Left renal pelvis (tissue), 4 donors: ENCODE results near the gene RADIL. TPM values are rescaled to one million over a fixed set of nuclear protein-coding genes. Genes with fewer than 3 reads are reported as not detected.
"Not testable (repeated sequence)": the region's sequence is repeated elsewhere in the genome, so short reads cannot be mapped to it uniquely, and the experiment has no call there.

ENCODE experiments used
- DNase-seq, 4 donors: peaks; one replicate each; pipeline ENCODE4 v3.0.0-alpha.2; 2013; ENCODE audit warnings: low read depth in 4 of 4, low spot score in 3 of 4
- polyA plus RNA-seq, 4 donors: library from polyadenylated mRNA; unstranded; fragments of 120-200 nt; gene quantifications; one replicate each; pipeline ENCODE4 v1.2.1, GENCODE V29; 2013; ENCODE audit not compliant: insufficient read length in 4 of 4

Gene RADIL
- polyA plus RNA-seq, 4 donors = 1.4 to 4.0 (median 2.9) TPM

DNA sequence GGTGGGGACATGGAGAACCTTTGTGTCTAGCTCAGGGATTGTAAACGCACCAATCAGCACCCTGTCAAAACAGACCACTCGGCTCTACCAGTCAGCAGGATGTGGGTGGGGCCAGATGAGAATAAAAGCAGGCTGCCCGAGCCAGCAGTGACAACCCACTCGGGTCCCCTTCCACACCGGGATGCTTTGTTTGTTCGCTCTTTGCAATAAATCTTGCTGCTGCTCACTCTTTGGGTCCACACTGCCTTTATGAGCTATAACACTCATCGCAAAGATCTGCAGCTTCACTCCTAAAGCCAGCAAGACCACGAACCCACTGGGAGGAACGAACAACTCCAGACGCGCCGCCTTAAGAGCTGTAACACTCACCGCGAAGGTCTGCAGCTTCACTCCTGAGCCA lies 89.3 kb downstream of the RADIL start:
- DNase-seq = not testable (repeated sequence)

GRCh38 chr7:4793385-4793993 lies 90.0 kb downstream of the RADIL start:
- DNase-seq = not testable (repeated sequence)

DNA sequence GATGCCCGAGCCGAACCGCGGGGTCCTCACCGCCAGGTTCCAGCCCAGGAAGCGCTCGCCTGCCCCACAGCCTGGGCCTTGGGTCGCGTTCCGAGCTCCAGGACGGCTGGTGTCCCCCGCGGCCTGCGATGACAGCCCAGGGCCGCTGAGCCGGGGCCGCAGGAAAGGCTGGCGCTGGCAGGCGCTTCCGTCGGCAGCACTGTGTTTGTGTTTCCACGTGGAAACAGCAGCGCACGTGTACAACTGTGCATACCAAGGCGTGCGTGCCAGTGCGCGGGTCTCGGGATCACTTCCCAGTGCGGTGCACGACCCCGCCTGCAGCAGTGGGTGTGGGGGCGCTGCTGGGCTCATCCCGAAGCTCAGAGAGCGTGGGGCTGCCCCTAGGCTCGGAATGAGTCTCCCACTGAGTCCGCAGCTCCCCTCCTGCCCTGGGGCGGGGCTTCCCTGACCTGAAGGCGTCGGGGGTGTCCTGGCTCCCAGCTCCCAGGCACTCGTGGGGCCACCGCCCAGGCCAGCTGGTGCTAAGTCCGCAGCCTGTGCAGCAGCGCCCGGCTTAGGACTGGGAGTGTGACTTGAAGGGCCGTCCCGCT lies 90.9 kb downstream of the RADIL start:
- DNase-seq = no peak

- peak in 2 of 4 donors; percentile 59 to 69 for DNase-seq
Observed at GRCh38 chr7:4791738-4792536, 91.6 kb downstream of the RADIL start.

GRCh38 chr7:4791101-4791737 lies 92.3 kb downstream of the RADIL start:
- DNase-seq = no peak

DNA sequence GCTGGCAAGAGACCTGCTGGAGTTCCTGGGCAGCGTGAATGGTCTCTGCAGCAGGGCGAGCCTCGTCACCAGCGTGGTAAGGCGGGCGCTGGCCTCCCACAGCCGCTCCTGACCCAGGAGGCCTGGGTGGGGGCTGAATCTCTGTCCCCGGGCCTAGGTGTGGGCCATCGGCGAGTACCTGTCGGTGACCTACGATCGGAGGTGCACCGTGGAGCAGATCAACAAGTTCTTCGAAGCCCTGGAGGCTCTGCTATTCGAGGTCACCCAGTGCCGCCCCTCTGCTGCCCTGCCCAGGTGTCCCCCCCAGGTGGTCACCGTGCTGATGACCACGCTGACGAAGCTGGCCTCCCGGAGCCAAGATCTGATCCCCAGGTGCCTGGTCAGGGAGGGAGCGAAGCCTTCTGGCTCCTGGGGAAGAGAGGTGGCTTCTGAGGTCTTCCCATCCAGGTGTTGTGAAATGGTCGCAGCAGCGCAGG lies 93.0 kb downstream of the RADIL start:
- DNase-seq = no peak

GRCh38 chr7:4790078-4790465 lies 93.4 kb downstream of the RADIL start:
- no peak for DNase-seq

DNA sequence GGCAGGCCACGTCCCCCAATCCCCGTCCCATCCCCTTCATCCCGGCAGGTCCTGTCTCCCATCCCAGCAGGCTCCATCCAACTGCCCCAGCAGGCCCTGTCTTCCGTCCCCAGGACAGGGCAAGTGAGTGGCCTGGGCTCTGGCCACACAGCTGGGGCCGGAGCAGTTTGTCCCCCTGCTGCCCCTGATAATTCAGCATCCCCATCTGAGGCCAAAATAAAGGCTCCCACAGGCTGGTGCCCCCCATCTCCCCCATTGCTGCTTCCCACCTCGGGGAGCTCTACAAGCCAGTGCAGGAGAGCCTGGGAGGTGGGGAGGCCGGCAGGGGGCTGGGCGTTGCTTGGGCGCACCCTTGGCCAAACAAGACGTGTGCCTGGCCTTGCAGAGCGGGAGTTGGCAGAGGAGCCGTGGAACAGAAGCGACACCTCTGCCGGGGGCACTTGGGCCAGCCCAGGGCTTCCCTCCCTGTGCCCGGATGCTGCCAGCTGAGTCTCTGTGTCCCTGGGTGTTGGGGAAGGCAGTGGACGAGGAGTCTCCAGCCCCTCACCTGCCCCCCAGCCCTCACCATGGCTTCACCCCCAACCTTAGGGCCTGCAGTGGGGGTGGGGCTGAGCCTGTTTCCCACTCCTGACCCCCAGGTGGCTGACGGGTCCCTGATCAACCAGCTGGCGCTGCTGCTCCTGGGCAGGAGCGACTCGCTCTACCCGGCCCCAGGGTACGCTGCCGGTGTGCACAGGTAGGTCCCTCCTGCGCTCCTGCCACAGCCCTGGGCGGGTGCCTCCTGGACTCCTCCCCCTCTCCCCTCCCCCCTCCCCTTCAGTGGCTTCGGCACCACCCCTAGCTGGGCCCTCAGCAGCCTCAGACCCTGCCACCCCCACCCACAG lies 94.1 kb downstream of the RADIL start:
- DNase-seq = no peak

DNA sequence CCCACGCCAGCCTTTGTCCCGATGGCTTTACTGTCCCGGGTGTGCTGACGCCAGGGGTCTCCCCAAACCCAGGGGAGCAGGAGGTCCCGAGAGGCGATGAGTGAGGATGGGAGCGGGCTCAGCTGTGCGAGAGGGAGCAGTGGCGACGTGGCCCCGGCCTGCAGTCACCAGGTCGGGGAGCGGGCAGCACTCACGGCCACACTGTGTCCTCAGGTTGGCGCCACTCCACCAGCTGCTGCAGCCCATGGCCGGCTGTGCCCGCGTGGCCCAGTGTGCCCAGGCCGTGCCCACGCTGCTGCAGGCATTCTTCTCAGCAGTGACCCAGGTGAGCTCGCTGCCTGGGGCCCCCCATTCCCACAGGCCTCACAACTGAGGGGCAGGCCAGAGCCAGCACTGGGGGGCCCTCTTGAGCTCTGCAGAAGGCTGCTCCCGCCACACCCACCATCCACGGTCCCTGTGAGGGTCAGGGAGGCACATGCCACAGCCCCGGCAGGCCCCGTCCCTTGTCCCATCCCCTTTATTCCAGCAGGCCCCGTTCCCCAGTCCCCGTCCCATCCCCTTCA lies 94.8 kb downstream of the RADIL start:
- no peak for DNase-seq

- no peak for DNase-seq
Observed at GRCh38 chr7:4787947-4788626, 95.4 kb downstream of the RADIL start.

- no peak for DNase-seq
Observed at GRCh38 chr7:4787541-4787940, 96.0 kb downstream of the RADIL start.

GRCh38 chr7:4786015-4786414 lies 97.5 kb downstream of the RADIL start:
- DNase-seq = no peak

DNA sequence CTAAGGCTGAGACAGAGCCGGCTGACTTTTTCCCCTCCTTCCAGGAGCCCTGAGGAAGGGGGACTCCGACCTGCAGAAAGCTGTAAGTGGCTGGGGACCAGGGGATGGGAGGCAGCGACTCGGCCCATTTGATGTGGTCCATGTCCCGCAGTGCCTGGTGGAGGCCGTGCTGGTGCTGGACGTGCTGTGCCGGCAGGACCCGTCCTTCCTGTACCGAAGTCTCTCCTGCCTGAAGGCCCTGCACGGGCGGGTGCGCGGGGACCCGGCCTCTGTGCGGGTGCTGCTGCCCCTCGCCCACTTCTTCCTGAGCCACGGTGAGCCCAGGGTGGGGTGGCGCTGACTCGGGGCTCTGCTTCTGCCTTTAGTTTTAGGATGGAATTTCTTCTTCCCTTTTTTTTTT lies 98.1 kb downstream of the RADIL start:
- no peak for DNase-seq

DNA sequence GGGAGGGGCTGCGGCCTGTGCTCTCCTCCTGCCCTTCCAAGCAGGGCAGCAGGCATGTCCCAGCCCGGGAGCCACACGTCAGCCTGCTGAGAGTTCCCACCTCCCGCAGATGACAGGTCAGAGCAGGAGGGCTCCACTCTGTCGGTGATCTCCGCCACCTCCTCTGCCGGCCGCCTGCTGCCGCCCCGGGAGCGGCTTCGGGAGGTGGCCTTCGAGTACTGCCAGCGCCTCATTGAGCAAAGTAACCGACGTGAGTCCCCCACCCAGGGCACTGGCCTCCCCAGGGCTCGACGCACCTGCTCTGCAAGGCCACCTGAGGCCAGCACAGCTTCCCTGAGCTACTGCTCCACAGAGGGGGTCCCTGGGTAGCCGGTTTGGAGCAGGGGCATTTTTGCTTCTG lies 98.7 kb downstream of the RADIL start:
- DNase-seq = no peak

DNA sequence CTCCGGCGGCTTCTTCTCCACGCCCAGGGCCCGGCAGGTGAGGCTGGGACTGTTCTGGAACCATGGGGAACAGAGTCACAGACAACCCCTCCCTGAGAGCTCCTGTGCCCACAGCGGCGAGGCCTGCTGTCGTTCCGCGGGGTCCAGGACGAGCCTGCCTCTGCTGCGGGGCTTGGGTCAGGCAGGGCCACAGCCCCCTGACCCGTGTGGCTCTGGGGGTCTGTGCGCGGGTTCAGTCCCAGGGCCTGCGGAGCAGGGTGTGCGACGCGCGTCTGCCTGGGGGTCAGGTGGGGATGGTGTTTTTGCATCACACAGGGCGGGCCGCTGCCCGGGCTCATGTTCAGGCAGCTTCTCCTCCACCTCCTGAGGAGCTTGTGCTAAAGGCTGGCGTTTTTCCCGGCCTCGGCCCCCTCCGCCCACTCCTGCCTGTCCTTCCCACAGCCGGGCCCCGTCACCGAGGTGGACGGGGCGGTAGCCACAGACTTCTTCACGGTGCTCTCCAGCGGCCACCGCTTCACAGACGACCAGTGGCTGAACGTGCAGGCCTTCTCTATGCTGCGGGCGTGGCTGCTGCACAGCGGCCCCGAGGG lies 99.7 kb downstream of the RADIL start:
- no peak for DNase-seq

DNA sequence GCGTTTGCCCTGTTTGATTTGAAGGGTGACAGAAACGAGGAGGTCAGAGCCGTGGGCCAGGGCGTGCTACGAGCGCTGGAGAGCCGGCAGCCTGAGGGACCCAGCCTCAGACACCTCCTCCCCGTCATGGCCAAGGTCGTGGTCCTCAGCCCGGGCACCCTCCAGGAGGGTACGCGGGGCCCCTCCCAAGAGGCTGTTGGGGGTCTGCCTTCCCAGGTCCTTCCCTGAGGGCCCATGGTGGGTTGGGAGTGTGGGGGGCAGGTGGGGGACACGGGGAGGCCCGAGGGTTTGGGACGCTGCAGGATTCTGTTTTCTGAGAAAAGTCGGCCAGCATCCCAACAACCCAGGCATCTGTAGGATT lies 100.2 kb downstream of the RADIL start:
- DNase-seq = no peak

DNA sequence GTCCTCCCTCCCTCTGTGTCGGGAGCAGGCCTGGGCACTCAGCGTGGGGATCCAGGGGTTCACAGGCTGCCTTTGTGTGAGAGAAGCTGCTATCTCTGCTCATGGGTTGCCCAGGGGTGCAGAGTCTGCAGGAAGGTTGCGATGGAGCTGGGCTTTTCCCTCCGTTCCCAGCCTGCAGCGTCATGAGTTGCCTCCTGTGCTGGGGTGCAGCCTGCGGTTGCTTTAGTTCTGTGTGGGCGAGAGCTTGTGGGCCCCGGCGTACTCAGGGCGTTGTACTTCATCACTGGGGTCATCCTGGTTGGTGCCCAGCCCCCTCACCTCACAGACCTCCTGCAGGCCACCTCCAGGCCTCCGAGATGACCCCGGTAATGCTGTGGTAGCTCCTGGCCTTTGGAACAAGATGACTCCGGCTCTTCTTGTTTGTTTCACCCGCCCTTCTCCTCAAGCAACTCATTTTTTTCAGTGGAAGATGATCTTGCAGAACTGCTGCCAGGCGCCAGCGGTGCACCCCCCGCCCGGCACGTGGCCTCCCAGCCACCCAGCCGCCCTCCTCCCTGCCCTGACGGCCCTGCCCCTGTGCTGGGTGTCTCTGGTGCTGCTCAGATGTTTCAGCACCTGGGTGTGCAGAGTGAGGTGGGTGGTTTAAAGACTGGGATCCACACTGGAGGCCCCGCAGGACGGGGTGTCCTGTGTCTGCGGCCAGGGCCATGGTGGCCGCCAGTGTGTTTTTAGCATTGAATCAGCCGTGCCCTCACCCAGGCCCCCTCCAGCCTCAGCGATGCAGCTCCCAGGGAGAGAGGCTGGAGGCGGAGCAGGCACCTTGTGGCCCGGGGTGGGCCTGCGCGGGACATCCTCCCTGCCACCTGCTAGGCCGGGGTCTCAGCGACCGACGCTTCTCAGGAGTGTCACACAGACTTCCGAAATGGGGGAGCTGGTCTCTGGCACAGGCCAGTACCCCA lies 100.9 kb downstream of the RADIL start:
- DNase-seq = no peak
